Body of pancreas (tissue), 4 donors: Measurements from ENCODE around the gene HLA-C. TPM values are rescaled to one million over a fixed set of nuclear protein-coding genes. Genes with fewer than 3 reads are reported as not detected.
A peak's percentile ranks its signal among the peaks of the same experiment; 100 is the strongest.

Source experiments
- ATAC-seq: fragments of 150-250 bp; one replicate; pipeline ENCODE4 v1.9.1; 2016
- DNase-seq, 4 donors: peaks; one replicate each; pipeline ENCODE4 v3.0.0-alpha.2; 2019
- H3K27ac ChIP-seq, 4 donors: fragments of 200-600 bp; sonication (generic); 1 replicate in 3 of 4; 2 replicates in 1 of 4; pipeline versions ENCODE4 v1.5.1 to v1.6.1; 2016 to 2019; ENCODE audit warnings: mild to moderate bottlenecking in 1 of 4, mixed read lengths in 1 of 4, moderate library complexity in 1 of 4
- H3K27me3 ChIP-seq, 2 donors: fragments of 200-600 bp; sonication (generic); one replicate each; pipeline ENCODE4 v1.6.0; 2016; ENCODE audit warnings: mild to moderate bottlenecking in 1 of 2
- H3K36me3 ChIP-seq, 2 donors: fragments of 200-600 bp; sonication (generic); replicated peaks in 1 of 2; 2 replicates each; pipeline ENCODE4 v1.5.1; 2016; ENCODE audit warnings: low read depth in 2 of 2; ENCODE audit not compliant: insufficient read depth in 1 of 2
- H3K4me1 ChIP-seq: fragments of 200-600 bp; sonication (generic); one replicate; pipeline ENCODE4 v1.6.0; 2016
- H3K4me3 ChIP-seq, 2 donors: fragments of 200-600 bp; sonication (generic); 1 replicate in 1 of 2; 2 replicates in 1 of 2; pipeline ENCODE4 v1.5.1; 2016 to 2019
- H3K9me3 ChIP-seq, 3 donors: fragments of 200-600 bp; sonication (generic); 1 replicate in 2 of 3; 2 replicates in 1 of 3; pipeline ENCODE4 v1.5.1; 2016
- POLR2A ChIP-seq, 3 donors: fragments of 450-650 bp; IDR thresholded peaks; one replicate each; pipeline ENCODE4 v1.6.1; 2016; ENCODE audit warnings: antibody characterized with exemption in 3 of 3, mild to moderate bottlenecking in 2 of 3
- WGBS, 2 donors: methylation state at CpG; one replicate each; pipeline ENCODE4 v1.1.5; 2017; 5-methylcytosine and 5-hydroxymethylcytosine counted together
- intact Hi-C: fragments of 100-400 bp; cut with DNase I; formaldehyde crosslinking; loops from one replicate; pipeline ENCODE4 v1.15.1; 2023
- total RNA-seq, 2 donors: library from RNA; depleted of rRNA; stranded (reverse); fragments of >200 nt; gene quantifications; one replicate each; pipeline ENCODE4 v1.1.0, GENCODE V29; 2016
- TF ChIP-seq, protein P1 (sequence below), 7 experiments: fragments of 450-650 bp in 4 of 7; fragments of 200-600 bp in 3 of 7; sonication (generic) in 3 of 7; IDR thresholded peaks; one replicate each; pipeline ENCODE4 v1.5.1; 2016 to 2019; ENCODE audit warnings: antibody characterized with exemption in 7 of 7

Gene HLA-C
- 100 to 1,000 TPM in 1 of 2 donors, 10 to 100 TPM in 1; 93.9 to 364 TPM for total RNA-seq

DNA sequence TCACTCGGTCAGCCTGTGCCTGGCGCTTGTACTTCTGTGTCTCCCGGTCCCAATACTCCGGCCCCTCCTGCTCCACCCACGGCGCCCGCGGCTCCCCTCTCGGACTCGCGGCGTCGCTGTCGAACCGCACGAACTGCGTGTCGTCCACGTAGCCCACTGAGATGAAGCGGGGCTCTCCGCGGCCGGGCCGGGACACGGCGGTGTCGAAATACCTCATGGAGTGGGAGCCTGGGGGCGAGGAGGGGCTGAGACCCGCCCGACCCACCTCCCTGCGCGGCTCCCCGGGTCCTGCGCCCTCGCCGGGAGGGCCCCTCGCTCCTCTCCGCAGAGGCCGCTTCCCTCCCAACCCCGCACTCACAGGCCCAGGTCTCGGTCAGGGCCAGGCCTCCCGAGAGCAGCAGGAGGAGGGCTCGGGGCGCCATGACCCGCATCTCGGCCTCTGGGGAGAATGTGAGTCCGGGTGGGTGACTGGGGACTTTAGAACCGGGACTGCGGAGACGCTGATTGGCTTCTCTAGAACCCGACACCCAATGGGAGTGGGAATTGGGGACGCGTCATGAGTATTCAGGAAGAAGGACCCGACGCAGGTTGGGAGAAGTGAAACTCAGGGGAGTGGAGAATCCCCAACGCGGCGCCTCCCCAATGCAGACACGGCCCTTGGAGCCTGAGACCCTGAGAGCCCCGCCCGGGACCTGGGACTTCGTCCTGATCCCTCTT lies at the start of gene HLA-C:
Gene HLA-C, minus strand, starts transcription at position 452 of the 717 bp plus-strand sequence. Its CDS starts 21 bp downstream, at position 431.
- TF ChIP-seq, protein P1, sequence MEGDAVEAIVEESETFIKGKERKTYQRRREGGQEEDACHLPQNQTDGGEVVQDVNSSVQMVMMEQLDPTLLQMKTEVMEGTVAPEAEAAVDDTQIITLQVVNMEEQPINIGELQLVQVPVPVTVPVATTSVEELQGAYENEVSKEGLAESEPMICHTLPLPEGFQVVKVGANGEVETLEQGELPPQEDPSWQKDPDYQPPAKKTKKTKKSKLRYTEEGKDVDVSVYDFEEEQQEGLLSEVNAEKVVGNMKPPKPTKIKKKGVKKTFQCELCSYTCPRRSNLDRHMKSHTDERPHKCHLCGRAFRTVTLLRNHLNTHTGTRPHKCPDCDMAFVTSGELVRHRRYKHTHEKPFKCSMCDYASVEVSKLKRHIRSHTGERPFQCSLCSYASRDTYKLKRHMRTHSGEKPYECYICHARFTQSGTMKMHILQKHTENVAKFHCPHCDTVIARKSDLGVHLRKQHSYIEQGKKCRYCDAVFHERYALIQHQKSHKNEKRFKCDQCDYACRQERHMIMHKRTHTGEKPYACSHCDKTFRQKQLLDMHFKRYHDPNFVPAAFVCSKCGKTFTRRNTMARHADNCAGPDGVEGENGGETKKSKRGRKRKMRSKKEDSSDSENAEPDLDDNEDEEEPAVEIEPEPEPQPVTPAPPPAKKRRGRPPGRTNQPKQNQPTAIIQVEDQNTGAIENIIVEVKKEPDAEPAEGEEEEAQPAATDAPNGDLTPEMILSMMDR (IDR thresholded peaks at IDR 0.05): peak in 1 of 7 experiments; percentile 16
- TF ChIP-seq POLR2A (IDR thresholded peaks at IDR 0.05): peak; percentile 78 to 94 (median 88)
- intact Hi-C loops: no loop called here
- peak; percentile 97 for ATAC-seq
- Histone ChIP-seq H3K9me3 (no peaks in the 10 kb centered on the region), H3K27me3 (no peaks in the 10 kb centered on the region), H3K36me3 (no peaks in the 10 kb centered on the region), H3K4me3 (peak within 1 kb of the TSS in 1 of 2 donors; percentile 41), H3K4me1 (peaks cover 16% of the 10 kb centered on the region), H3K27ac (peak within 1 kb of the TSS; percentile 75 to 98 (median 95))
- 0% methylated on average over 23 to 49 of the region's 62 CpGs for WGBS, 2 donors
- peak; percentile 91 to 96 (median 94) for DNase-seq

DNA sequence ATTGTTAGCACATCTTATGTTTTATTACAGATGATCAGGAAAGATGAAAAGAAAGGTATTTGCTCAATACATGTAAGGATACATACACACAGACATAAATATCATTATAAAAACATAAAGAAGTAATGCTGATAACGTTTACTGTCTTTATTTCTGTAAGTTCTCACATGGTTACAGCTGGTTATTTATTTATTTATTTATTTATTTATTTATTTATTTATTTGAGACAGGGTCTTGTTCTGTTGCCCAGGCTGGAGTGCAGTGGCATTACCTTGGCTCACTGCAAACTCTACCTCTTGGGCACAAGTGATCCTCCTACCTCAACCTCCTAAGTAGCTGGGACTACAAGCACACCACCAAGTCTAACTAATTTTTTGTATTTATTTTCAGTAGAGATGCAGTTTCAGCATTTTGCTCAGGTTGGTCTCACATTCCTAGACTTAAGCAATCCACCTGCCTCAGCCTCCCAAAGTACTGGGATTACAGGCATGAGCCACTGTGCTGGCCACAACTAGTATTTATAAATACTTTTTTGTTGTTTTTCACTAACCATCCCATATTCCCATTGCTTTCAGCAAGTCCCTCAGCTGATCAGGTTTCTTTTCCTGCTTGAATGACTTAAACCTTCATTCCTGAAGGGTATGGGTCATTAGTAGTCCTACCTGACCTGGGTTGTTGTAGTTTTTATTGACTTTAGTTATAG lies 49.3 kb upstream of the HLA-C start:
- WGBS, 2 donors: 0 to 43% methylated on average over 1 of the region's 1 CpG
- Histone ChIP-seq H3K36me3 (no peaks in the 10 kb centered on the region), H3K27me3 (no peaks in the 10 kb centered on the region), H3K27ac (no peak overlapping the region), H3K4me1 (no peaks in the 10 kb centered on the region), H3K4me3 (no peak overlapping the region), H3K9me3 (no peaks in the 10 kb centered on the region)
- TF ChIP-seq, protein P1 (IDR thresholded peaks at IDR 0.05): no peak
- no peak for TF ChIP-seq POLR2A (IDR thresholded peaks at IDR 0.05)
- DNase-seq (no peak), ATAC-seq (no peak)
- intact Hi-C loops: no loop called here

DNA sequence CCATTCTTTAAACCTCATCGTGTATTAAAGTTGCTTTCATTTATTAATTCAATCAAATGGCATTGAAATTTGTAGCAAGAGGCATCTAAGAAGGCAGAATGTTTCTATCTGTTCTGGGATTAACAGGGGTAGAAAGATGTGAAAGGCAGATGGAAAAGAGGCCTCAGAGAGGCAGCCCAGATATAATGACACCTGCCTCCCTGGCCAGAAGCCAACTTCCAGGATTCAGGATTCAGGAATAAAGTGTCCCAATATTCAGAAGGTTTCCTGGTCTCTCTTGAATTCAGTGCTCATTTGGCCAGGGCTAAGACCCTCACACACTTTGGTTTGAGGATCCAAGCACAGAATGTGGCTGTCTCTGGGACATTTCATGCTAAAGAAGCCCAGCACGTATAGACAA lies 45.1 kb upstream of the HLA-C start:
- no peaks in the 10 kb centered on the region for H3K9me3 ChIP-seq
- no peaks in the 10 kb centered on the region for H3K27me3 ChIP-seq
- intact Hi-C loops: no loop called here
- no peaks in the 10 kb centered on the region for H3K4me1 ChIP-seq
- H3K36me3 ChIP-seq: no peaks in the 10 kb centered on the region
- no peak for TF ChIP-seq POLR2A (IDR thresholded peaks at IDR 0.05)
- TF ChIP-seq, protein P1 (IDR thresholded peaks at IDR 0.05): no peak
- H3K4me3 ChIP-seq: no peak overlapping the region
- DNase-seq (peak in 1 of 4 donors; percentile 12), ATAC-seq (no peak)
- 50 to 61% methylated on average over 2 of the region's 2 CpGs for WGBS, 2 donors
- H3K27ac ChIP-seq: no peak overlapping the region

DNA sequence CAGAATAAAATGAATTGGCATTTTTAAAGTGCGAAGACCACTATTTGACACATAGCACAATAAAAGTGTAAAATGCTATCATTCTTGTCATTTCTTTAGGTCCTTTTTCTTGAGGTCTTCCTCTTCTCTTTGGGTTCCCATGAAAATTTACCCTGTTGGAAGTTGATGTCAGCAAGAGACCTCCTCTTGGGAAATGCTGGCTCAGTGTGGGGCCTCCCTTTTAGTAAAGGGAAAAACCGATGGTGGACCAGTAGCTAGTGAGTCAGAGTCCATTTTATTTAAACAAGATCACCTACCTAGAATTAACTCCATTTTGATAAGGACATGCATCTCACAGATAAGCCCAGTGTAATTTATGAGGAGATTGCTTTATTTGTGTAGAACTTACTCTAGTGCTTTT lies 37.7 kb upstream of the HLA-C start:
- H3K4me1 ChIP-seq: peaks cover 15% of the 10 kb centered on the region
- intact Hi-C loops: no loop called here
- 77 to 82% methylated on average over 2 of the region's 2 CpGs for WGBS, 2 donors
- no peak for ATAC-seq
- TF ChIP-seq POLR2A (IDR thresholded peaks at IDR 0.05): no peak
- TF ChIP-seq, protein P1 (IDR thresholded peaks at IDR 0.05): no peak
- no peak overlapping the region for H3K27ac ChIP-seq
- H3K9me3 ChIP-seq: no peaks in the 10 kb centered on the region
- no peak for DNase-seq
- no peak overlapping the region for H3K4me3 ChIP-seq
- no peaks in the 10 kb centered on the region for H3K27me3 ChIP-seq
- H3K36me3 ChIP-seq: no peaks in the 10 kb centered on the region
